AG09309 (cell line): ENCODE results near the gene DGKQ.

Source experiments
- DNase-seq: peaks from one replicate; pipeline ENCODE4 v3.0.0-alpha.2; 2010; ENCODE audit warnings: low read depth
- H3K4me3 ChIP-seq: 2 replicates; pipeline ENCODE4 v1.5.1; 2011; ENCODE audit warnings: mild to moderate bottlenecking, low read depth, low read length, moderate library complexity; ENCODE audit not compliant: control insufficient read depth
- CTCF ChIP-seq: IDR thresholded peaks from 2 replicates; pipeline ENCODE4 v1.5.1; 2011; ENCODE audit warnings: mild to moderate bottlenecking, low read depth, low read length, inconsistent platforms; ENCODE audit not compliant: insufficient read depth, control insufficient read depth; ENCODE audit errors: missing control alignments

DGKQ gene

GRCh38 chr4:963276-964225, 9.8 kb downstream of the DGKQ start:
- H3K4me3 ChIP-seq, result no peak overlapping the region
- no peak for TF ChIP-seq CTCF
- DNase-seq, result no peak

GRCh38 chr4:962231-963208, 10.8 kb downstream of the DGKQ start:
- TF ChIP-seq CTCF, result no peak
- H3K4me3 ChIP-seq, result no peak overlapping the region
- no peak for DNase-seq

GRCh38 chr4:961351-962230, 11.8 kb downstream of the DGKQ start:
- no peak for DNase-seq
- H3K4me3 ChIP-seq, result no peak overlapping the region
- TF ChIP-seq CTCF, result no peak

- TF ChIP-seq CTCF, result no peak
- DNase-seq, result no peak
- no peak overlapping the region for H3K4me3 ChIP-seq
Observed at GRCh38 chr4:960636-961350, 12.6 kb downstream of the DGKQ start.

- DNase-seq, result no peak
- no peak overlapping the region for H3K4me3 ChIP-seq
- no peak for TF ChIP-seq CTCF
Observed at GRCh38 chr4:960140-960635, 13.2 kb downstream of the DGKQ start.
